NB4 (cell line): ENCODE measurements around the gene NCK2.

Source experiments
- TF ChIP-seq, protein P1 (sequence below): IDR thresholded peaks from one replicate; pipeline ENCODE4 v1.5.1; 2012; ENCODE audit warnings: low read depth, low read length
- TF ChIP-seq, protein P2 (sequence below): IDR thresholded peaks from 2 replicates; pipeline ENCODE4 v1.6.1; 2011; ENCODE audit warnings: low read depth, low read length

DNA sequence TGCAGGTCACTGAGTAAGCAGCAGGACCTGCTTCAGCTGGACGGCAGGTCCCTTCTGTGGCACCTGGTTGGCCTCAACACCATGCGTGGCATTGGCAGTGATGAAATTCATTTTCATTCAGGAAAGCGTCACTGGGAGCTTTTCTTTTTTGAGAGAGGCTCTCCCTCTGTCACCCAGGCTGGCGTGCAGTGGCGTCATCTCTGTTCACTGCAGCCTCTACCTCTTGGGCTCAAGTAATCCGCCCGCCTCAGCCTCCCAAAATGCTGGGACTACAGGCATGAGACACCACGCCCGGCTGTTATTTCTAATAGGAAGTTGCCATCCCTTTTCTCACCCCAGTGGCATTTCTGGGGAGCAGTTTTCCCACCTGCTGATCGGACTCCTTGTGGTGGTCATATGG lies 39.3 kb downstream of the NCK2 start:
- TF ChIP-seq, protein P1, sequence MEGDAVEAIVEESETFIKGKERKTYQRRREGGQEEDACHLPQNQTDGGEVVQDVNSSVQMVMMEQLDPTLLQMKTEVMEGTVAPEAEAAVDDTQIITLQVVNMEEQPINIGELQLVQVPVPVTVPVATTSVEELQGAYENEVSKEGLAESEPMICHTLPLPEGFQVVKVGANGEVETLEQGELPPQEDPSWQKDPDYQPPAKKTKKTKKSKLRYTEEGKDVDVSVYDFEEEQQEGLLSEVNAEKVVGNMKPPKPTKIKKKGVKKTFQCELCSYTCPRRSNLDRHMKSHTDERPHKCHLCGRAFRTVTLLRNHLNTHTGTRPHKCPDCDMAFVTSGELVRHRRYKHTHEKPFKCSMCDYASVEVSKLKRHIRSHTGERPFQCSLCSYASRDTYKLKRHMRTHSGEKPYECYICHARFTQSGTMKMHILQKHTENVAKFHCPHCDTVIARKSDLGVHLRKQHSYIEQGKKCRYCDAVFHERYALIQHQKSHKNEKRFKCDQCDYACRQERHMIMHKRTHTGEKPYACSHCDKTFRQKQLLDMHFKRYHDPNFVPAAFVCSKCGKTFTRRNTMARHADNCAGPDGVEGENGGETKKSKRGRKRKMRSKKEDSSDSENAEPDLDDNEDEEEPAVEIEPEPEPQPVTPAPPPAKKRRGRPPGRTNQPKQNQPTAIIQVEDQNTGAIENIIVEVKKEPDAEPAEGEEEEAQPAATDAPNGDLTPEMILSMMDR: no peak
- TF ChIP-seq, protein P2, sequence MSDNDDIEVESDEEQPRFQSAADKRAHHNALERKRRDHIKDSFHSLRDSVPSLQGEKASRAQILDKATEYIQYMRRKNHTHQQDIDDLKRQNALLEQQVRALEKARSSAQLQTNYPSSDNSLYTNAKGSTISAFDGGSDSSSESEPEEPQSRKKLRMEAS: no peak
